ENCODE results near the gene CAPN15. TPM values are rescaled to one million over a fixed set of nuclear protein-coding genes. Genes with fewer than 3 reads are reported as not detected.
A peak's percentile ranks its signal among the peaks of the same experiment; 100 is the strongest.

The CAPN15 gene
- total RNA-seq, 1 experiment from 2014 or later: 76.4 TPM

GRCh38 chr16:497258-497657, 30.3 kb upstream of the CAPN15 start:
- no peaks in the 10 kb centered on the region for H4K20me1 ChIP-seq (ENCODE audit: control insufficient read depth, insufficient read depth, insufficient read length)
- no peak overlapping the region for H3K23ac ChIP-seq (ENCODE audit: insufficient read length, low read depth, low read length)
- no peak overlapping the region for H3K9ac ChIP-seq (ENCODE audit: extremely low read depth, insufficient read length, low read length)
- no peaks in the 10 kb centered on the region for H3K27me3 Mint-ChIP-seq (ENCODE audit: low read depth)
- H3K14ac ChIP-seq (ENCODE audit: insufficient read depth, low read length): no peak overlapping the region
- no peaks in the 10 kb centered on the region for H3K79me2 ChIP-seq (ENCODE audit: insufficient read depth, low read length)
- H3K4me1 ChIP-seq (ENCODE audit: insufficient read depth, low read length): no peaks in the 10 kb centered on the region
- H4K91ac ChIP-seq (ENCODE audit: insufficient read length, low read depth, low read length): no peak overlapping the region
- no peak overlapping the region for H4K5ac ChIP-seq (ENCODE audit: insufficient read length, low read depth, low read length)
- TF ChIP-seq, protein P1, sequence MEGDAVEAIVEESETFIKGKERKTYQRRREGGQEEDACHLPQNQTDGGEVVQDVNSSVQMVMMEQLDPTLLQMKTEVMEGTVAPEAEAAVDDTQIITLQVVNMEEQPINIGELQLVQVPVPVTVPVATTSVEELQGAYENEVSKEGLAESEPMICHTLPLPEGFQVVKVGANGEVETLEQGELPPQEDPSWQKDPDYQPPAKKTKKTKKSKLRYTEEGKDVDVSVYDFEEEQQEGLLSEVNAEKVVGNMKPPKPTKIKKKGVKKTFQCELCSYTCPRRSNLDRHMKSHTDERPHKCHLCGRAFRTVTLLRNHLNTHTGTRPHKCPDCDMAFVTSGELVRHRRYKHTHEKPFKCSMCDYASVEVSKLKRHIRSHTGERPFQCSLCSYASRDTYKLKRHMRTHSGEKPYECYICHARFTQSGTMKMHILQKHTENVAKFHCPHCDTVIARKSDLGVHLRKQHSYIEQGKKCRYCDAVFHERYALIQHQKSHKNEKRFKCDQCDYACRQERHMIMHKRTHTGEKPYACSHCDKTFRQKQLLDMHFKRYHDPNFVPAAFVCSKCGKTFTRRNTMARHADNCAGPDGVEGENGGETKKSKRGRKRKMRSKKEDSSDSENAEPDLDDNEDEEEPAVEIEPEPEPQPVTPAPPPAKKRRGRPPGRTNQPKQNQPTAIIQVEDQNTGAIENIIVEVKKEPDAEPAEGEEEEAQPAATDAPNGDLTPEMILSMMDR (conservative IDR thresholded peaks at IDR 0.05): no peak
- WGBS (ENCODE audit: extremely low coverage, insufficient read length, low lambda C conversion rate): no CpG with 5 or more reads among the region's 11 CpGs
- no peaks in the 10 kb centered on the region for H3K23me2 ChIP-seq (ENCODE audit: insufficient read length, low read depth, low read length, poor library complexity, severe bottlenecking)
- no peak overlapping the region for H2BK5ac ChIP-seq (ENCODE audit: insufficient read length, low read length)
- H2BK120ac ChIP-seq (ENCODE audit: low read depth, low read length, poor library complexity, severe bottlenecking): no peak overlapping the region
- H2AFZ ChIP-seq (ENCODE audit: low read length): no peak overlapping the region
- H3K9me3 ChIP-seq (ENCODE audit: control insufficient read depth, low read depth, low read length): no peaks in the 10 kb centered on the region
- H3K36me3 Mint-ChIP-seq (ENCODE audit: insufficient read depth in 1 of 3, low read depth in 3 of 3): peaks cover 4 to 18% (median 17%) of the 10 kb centered on the region in 3 experiments; a peak in 6 of 7 replicates
- no peak overlapping the region for H3K4me3 Mint-ChIP-seq
- H2BK20ac ChIP-seq (ENCODE audit: low read depth, low read length, poor library complexity, severe bottlenecking): no peak overlapping the region
- no peak overlapping the region for H2AK5ac ChIP-seq (ENCODE audit: insufficient read length, low read length)
- H3K27ac ChIP-seq (ENCODE audit: insufficient read length, low read depth, low read length): no peak overlapping the region
- DNase-seq: no peak
- no peak overlapping the region for H3K4me2 ChIP-seq (ENCODE audit: insufficient read depth, insufficient read length, low read length)
- H3K18ac ChIP-seq (ENCODE audit: insufficient read length, low read depth, low read length): no peak overlapping the region
- no peaks in the 10 kb centered on the region for H3K9me3 Mint-ChIP-seq
- H3K27ac Mint-ChIP-seq: peak overlapping the region; percentile 32 to 92 (median 89); a peak in 5 of 7 replicates
- no peaks in the 10 kb centered on the region for H3K79me1 ChIP-seq (ENCODE audit: insufficient read depth, low read depth, low read length, poor library complexity, severe bottlenecking)
- H3T11ph ChIP-seq (ENCODE audit: low read length): no peak overlapping the region
- no peak overlapping the region for H2BK12ac ChIP-seq (ENCODE audit: insufficient read length, low read depth, low read length)
- peaks cover 7 to 9% of the 10 kb centered on the region in 2 experiments; a peak in 3 of 4 replicates for H3K4me1 Mint-ChIP-seq
- no peak overlapping the region for H3K4ac ChIP-seq (ENCODE audit: low read depth, low read length)
- H4K8ac ChIP-seq (replicated peaks; ENCODE audit: insufficient read length, low read depth, low read length): no peak overlapping the region
- no peaks in the 10 kb centered on the region for H3K27me3 ChIP-seq (ENCODE audit: insufficient read depth, low read length)
- no peak overlapping the region for H3K56ac ChIP-seq (ENCODE audit: insufficient read length, low read depth, low read length)
- no peak overlapping the region for H2BK15ac ChIP-seq (ENCODE audit: low read depth, low read length)

Data from H9 (cell line).